Progenitor cell of endocrine pancreas (in vitro differentiated cells): ENCODE measurements around the gene KCNT1. TPM values are rescaled to one million over a fixed set of nuclear protein-coding genes. Genes with fewer than 3 reads are reported as not detected.

ENCODE experiments used
- DNase-seq: peaks from one replicate; pipeline ENCODE4 v3.0.0; 2021; ENCODE audit warnings: low spot score; ENCODE audit not compliant: unreplicated experiment
- H3K27ac Mint-ChIP-seq: 2 replicates; pipeline ENCODE4 v1.8.0; 2021; ENCODE audit warnings: mild to moderate bottlenecking, moderate library complexity, mixed read lengths
- H3K27me3 Mint-ChIP-seq: 2 replicates; pipeline ENCODE4 v1.8.0; 2021; ENCODE audit warnings: mixed read lengths
- H3K36me3 Mint-ChIP-seq: 2 replicates; pipeline ENCODE4 v1.8.0; 2022; ENCODE audit warnings: mixed read lengths; ENCODE audit not compliant: insufficient read depth
- H3K4me1 Mint-ChIP-seq: 2 replicates; pipeline ENCODE4 v1.8.0; 2021; ENCODE audit warnings: low read depth, mixed read lengths
- H3K4me3 Mint-ChIP-seq: 2 replicates; pipeline ENCODE4 v1.8.0; 2021; ENCODE audit warnings: low read depth, mild to moderate bottlenecking, moderate library complexity, mixed read lengths
- H3K9me3 Mint-ChIP-seq: 2 replicates; pipeline ENCODE4 v1.8.0; 2021; ENCODE audit warnings: low read depth, mixed read lengths
- CTCF ChIP-seq: fragments of 200-600 bp; sonication (generic); IDR thresholded peaks from one replicate; pipeline ENCODE4 v1.5.0; 2021; ENCODE audit warnings: antibody characterized with exemption, mild to moderate bottlenecking; ENCODE audit not compliant: unreplicated experiment
- total RNA-seq: library from RNA; stranded (reverse); gene quantifications from 2 replicates; pipeline ENCODE4 v1.2.1, GENCODE V29; 2021

Gene KCNT1
- total RNA-seq, 1 donor from 2014 or later: not detected

GRCh38 chr9:135774794-135775525 lies 73.0 kb downstream of the KCNT1 start:
- Mint-ChIP-seq H3K27me3 (no peaks in the 10 kb centered on the region), H3K4me3 (no peak overlapping the region), H3K4me1 (no peaks in the 10 kb centered on the region), H3K27ac (no peak overlapping the region), H3K9me3 (no peaks in the 10 kb centered on the region), H3K36me3 (no peaks in the 10 kb centered on the region)
- no peak for DNase-seq
- no peak for TF ChIP-seq CTCF

GRCh38 chr9:135775911-135776310 lies 73.9 kb downstream of the KCNT1 start:
- H3K36me3 Mint-ChIP-seq: no peaks in the 10 kb centered on the region
- H3K4me1 Mint-ChIP-seq: no peaks in the 10 kb centered on the region
- DNase-seq: no peak
- no peak overlapping the region for H3K27ac Mint-ChIP-seq
- TF ChIP-seq CTCF: no peak
- H3K4me3 Mint-ChIP-seq: no peak overlapping the region
- H3K27me3 Mint-ChIP-seq: no peaks in the 10 kb centered on the region
- no peaks in the 10 kb centered on the region for H3K9me3 Mint-ChIP-seq

- no peak overlapping the region for H3K27ac Mint-ChIP-seq
- no peaks in the 10 kb centered on the region for H3K9me3 Mint-ChIP-seq
- no peak for TF ChIP-seq CTCF
- no peaks in the 10 kb centered on the region for H3K36me3 Mint-ChIP-seq
- no peaks in the 10 kb centered on the region for H3K27me3 Mint-ChIP-seq
- no peaks in the 10 kb centered on the region for H3K4me1 Mint-ChIP-seq
- DNase-seq: no peak
- H3K4me3 Mint-ChIP-seq: no peak overlapping the region
These were observed 75.1 kb downstream of the KCNT1 start for GRCh38 chr9:135776893-135777622.

GRCh38 chr9:135777623-135778177 lies 75.7 kb downstream of the KCNT1 start:
- Mint-ChIP-seq H3K4me3 (no peak overlapping the region), H3K4me1 (no peaks in the 10 kb centered on the region), H3K9me3 (no peaks in the 10 kb centered on the region), H3K27me3 (peaks cover 4% of the 10 kb centered on the region), H3K27ac (no peak overlapping the region), H3K36me3 (no peaks in the 10 kb centered on the region)
- no peak for DNase-seq
- TF ChIP-seq CTCF: no peak

- no peaks in the 10 kb centered on the region for H3K36me3 Mint-ChIP-seq
- TF ChIP-seq CTCF: no peak
These were observed 76.4 kb downstream of the KCNT1 start for GRCh38 chr9:135778421-135778820.

More at GRCh38 chr9:135778421-135778820, 76.4 kb downstream of the KCNT1 start:
- Mint-ChIP-seq H3K27ac (no peak overlapping the region), H3K4me1 (no peaks in the 10 kb centered on the region), H3K9me3 (no peaks in the 10 kb centered on the region), H3K27me3 (peaks cover 7% of the 10 kb centered on the region), H3K4me3 (no peak overlapping the region)
- no peak for DNase-seq
